Heart left ventricle (tissue), 16 donors: ENCODE results near the gene CASP4. TPM values are rescaled to one million over a fixed set of nuclear protein-coding genes. Genes with fewer than 3 reads are reported as not detected.
"Not testable (repeated sequence)": the region's sequence is repeated elsewhere in the genome, so short reads cannot be mapped to it uniquely, and the experiment has no call there.

Experiments used
- ATAC-seq, 4 donors: fragments of 200-7000 bp; cut with Tn5 transposase; one replicate each; pipeline ENCODE4 v1.9.1; 2020 to 2022; ENCODE audit warnings: moderate library complexity in 4 of 4, mild to moderate bottlenecking in 3 of 4, moderate number of reproducible peaks in 1 of 4
- DNase-seq, 5 donors: peaks; one replicate each; pipeline ENCODE4 v3.0.0-alpha.2; 2020
- H3K27ac ChIP-seq, 12 donors: fragments of 200-600 bp; sonication (generic) in 4 of 12; one replicate each; pipeline versions ENCODE4 v1.5.0 to v1.8.0; 2016 to 2022; ENCODE audit warnings: mild to moderate bottlenecking in 2 of 12
- H3K27me3 ChIP-seq, 9 donors: fragments of 200-600 bp; sonication (generic) in 2 of 9; one replicate each; pipeline versions ENCODE4 v1.5.1 to v1.8.0; 2016 to 2022; ENCODE audit warnings: mild to moderate bottlenecking in 3 of 9
- H3K36me3 ChIP-seq, 9 donors: fragments of 200-600 bp; sonication (generic) in 2 of 9; one replicate each; pipeline versions ENCODE4 v1.5.0 to v1.8.0; 2018 to 2022; ENCODE audit warnings: mild to moderate bottlenecking in 2 of 9
- H3K4me1 ChIP-seq, 12 donors: fragments of 200-600 bp; sonication (generic) in 4 of 12; one replicate each; pipeline versions ENCODE4 v1.5.0 to v1.8.0; 2016 to 2022; ENCODE audit warnings: mild to moderate bottlenecking in 3 of 12
- H3K4me3 ChIP-seq, 12 donors: fragments of 200-600 bp; sonication (generic) in 4 of 12; one replicate each; pipeline versions ENCODE4 v1.5.0 to v1.8.0; 2017 to 2022; ENCODE audit warnings: mild to moderate bottlenecking in 9 of 12, moderate library complexity in 4 of 12
- H3K9me3 ChIP-seq, 12 donors: fragments of 200-600 bp; sonication (generic) in 4 of 12; one replicate each; pipeline versions ENCODE4 v1.5.0 to v1.8.0; 2016 to 2022; ENCODE audit warnings: mild to moderate bottlenecking in 1 of 12
- POLR2A ChIP-seq, 2 donors: fragments of 450-650 bp; IDR thresholded peaks; one replicate each; pipeline ENCODE4 v1.6.1; 2017; ENCODE audit warnings: antibody characterized with exemption in 2 of 2, mild to moderate bottlenecking in 2 of 2, moderate library complexity in 2 of 2
- WGBS, 4 donors: extraction: QIAGEN DNeasy Blood & Tissue Kit in 2 of 4; methylation state at CpG; one replicate each; pipeline versions ENCODE4 v1.1.5 to v1.1.7; 2013 to 2018; 5-methylcytosine and 5-hydroxymethylcytosine counted together
- intact Hi-C, 10 donors: fragments of 100-400 bp; cut with DNase I; formaldehyde crosslinking; loops; one replicate each; pipeline versions ENCODE4 v1.11.1 to v1.14.2; 2022
- polyA plus RNA-seq, 2 donors: library from polyadenylated mRNA; stranded (reverse); fragments of 200-250 nt; gene quantifications; one replicate each; pipeline ENCODE4 v1.2.3, GENCODE V29; 2013
- total RNA-seq, 9 donors: library from RNA; depleted of rRNA in 2 of 9; stranded (reverse); fragments of >200 nt in 2 of 9; fragmentation: NEBNext Ultra II Directional in 3 of 9; extraction: Animal tissue kit (Norgen Biotek cat#: 25700) in 3 of 9; gene quantifications; one replicate each; pipeline versions ENCODE4 v1.1.0 to v1.2.4, GENCODE V29; 2016 to 2023
- TF ChIP-seq, protein P1 (sequence below), 12 donors: fragments of 200-600 bp; sonication (generic) in 4 of 12; IDR thresholded peaks; one replicate each; pipeline versions ENCODE4 v1.5.0 to v1.8.0; 2018 to 2022; ENCODE audit warnings: antibody characterized with exemption in 12 of 12, mild to moderate bottlenecking in 5 of 12
- donor health status: ischemic (EF 13 %, LVEDD 7.1; RV severe dilation, severe dysfunction).
- donor health status: healthy with polysubstance abuse.
- donor health status: DM: no; HTN: yes; CAD: no.
- donor health status: DM: no; HTN: no; CAD: no.
- donor health status: ischemic (EF 25% LVEDD 6.9; RV normal size, moderate dysfunction).
- donor health status: ischemic (EF 25% LVEDD 5.7; RV mildly dilated, moderate dysfunction).
- donor health status: healthy.
- donor health status: DM: yes; HTN: yes; CAD: no.
- donor health status: ischemic (EF 35%, LVEDD 5.7; RV mildly dilated, moderate dysfunction).
- donor health status: nonischemic (EF 11% LVEDD 7.7; RV severe dilation, severe dysfunction).
- donor health status: DM: yes; HTN: yes; CAD: no.
- donor health status: PGD.
- donor health status: ischemic (EF 29% LVEDD 5.4; RV normal size, mild dysfunction).
- donor health status: nonischemic (EF 23%, LVEDD 6.1; RV moderate dilation, normal function).

The CASP4 gene
- total and polyA plus RNA-seq, 11 donors, result 7.6 to 74.5 (median 11.2) TPM

DNA sequence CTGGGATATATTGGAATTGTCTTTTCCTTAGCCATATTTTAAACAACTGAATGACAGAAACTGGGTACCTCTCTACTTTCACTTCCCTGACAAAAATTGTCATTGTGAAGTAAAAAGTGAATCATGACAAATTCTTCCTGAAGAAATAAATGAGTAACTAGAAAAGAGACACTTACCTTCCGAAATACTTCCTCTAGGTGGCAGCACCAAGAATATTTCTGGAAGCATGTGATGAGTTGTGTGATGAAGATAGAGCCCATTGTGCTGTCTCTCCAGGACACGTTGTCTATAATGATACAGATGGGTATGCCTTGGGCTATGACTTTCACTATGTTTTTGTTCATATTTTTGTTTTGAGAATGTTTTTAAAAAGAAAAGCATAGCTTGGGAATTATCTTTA, 21.5 kb downstream of the CASP4 start:
- H3K4me3 ChIP-seq, result no peak overlapping the region
- no peak for ATAC-seq
- no peaks in the 10 kb centered on the region for H3K27me3 ChIP-seq
- no peak overlapping the region for H3K27ac ChIP-seq
- no peaks in the 10 kb centered on the region for H3K9me3 ChIP-seq
- no peak for DNase-seq
- no peaks in the 10 kb centered on the region for H3K4me1 ChIP-seq
- intact Hi-C loops, result no loop called here
- TF ChIP-seq, protein P1, sequence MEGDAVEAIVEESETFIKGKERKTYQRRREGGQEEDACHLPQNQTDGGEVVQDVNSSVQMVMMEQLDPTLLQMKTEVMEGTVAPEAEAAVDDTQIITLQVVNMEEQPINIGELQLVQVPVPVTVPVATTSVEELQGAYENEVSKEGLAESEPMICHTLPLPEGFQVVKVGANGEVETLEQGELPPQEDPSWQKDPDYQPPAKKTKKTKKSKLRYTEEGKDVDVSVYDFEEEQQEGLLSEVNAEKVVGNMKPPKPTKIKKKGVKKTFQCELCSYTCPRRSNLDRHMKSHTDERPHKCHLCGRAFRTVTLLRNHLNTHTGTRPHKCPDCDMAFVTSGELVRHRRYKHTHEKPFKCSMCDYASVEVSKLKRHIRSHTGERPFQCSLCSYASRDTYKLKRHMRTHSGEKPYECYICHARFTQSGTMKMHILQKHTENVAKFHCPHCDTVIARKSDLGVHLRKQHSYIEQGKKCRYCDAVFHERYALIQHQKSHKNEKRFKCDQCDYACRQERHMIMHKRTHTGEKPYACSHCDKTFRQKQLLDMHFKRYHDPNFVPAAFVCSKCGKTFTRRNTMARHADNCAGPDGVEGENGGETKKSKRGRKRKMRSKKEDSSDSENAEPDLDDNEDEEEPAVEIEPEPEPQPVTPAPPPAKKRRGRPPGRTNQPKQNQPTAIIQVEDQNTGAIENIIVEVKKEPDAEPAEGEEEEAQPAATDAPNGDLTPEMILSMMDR (IDR thresholded peaks at IDR 0.05), result peak; percentile 23 to 65 (median 46)
- no peak for TF ChIP-seq POLR2A (IDR thresholded peaks at IDR 0.05)
- 19 to 32% (median 29%) methylated on average over 2 of the region's 2 CpGs for WGBS, 4 donors
- peaks cover 0 to 99% (median 92%) of the 10 kb centered on the region in 9 donors for H3K36me3 ChIP-seq

DNA sequence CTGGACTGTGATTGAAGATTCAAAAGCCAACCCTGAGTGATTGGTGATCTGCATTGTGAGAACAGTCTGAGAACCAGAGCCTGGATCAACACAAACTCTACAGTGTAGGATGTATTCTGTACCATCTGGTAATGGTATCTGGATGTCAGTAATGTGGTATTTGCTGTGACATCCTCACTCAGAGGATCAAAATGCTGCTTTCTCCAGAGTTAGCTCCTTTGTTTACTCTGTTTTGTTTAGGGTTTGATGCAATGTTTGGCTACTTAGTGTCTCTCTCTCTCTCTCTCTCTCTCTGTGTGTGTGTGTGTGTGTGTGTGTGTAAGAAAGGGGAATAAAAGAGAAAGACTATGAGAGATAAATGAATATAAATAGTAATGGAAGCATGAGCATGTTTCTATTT, 24.3 kb downstream of the CASP4 start:
- Histone ChIP-seq H3K4me3 (no peak overlapping the region), H3K9me3 (no peaks in the 10 kb centered on the region), H3K27me3 (no peaks in the 10 kb centered on the region), H3K36me3 (peaks cover 0 to 70% (median 63%) of the 10 kb centered on the region in 9 donors), H3K4me1 (no peaks in the 10 kb centered on the region), H3K27ac (no peak overlapping the region)
- no peak for DNase-seq
- no peak for ATAC-seq
- intact Hi-C loops, result no loop called here
- TF ChIP-seq, protein P1 (IDR thresholded peaks at IDR 0.05), result no peak

DNA sequence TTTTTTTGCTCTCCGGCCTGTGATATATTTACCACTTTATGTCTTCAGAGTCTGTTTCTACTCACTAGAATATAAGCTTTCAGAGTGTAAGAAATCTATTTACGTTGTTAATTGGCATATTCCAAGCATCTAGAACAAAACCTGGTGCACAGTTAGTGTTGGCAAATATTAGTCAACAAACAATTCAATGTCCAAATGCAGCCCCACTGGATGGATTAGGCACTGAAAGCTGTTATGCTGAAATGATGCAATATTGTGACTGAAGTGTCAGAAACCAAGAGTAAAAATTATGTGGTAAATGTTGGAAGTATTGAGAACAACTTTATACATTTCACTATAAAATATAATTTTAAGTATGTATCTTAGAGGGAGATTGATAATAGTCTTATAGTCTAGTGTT, 24.8 kb downstream of the CASP4 start:
- Histone ChIP-seq H3K4me1 (no peaks in the 10 kb centered on the region), H3K27ac (no peak overlapping the region), H3K36me3 (peaks cover 0 to 65% (median 58%) of the 10 kb centered on the region in 9 donors), H3K9me3 (no peaks in the 10 kb centered on the region), H3K4me3 (no peak overlapping the region), H3K27me3 (no peaks in the 10 kb centered on the region)
- DNase-seq (no peak), ATAC-seq (no peak)
- TF ChIP-seq, protein P1 (IDR thresholded peaks at IDR 0.05), result no peak
- TF ChIP-seq POLR2A (IDR thresholded peaks at IDR 0.05), result no peak
- intact Hi-C loops, result no loop called here
- WGBS, 4 donors, result 43 to 49% (median 44%) methylated on average over 2 of the region's 2 CpGs

DNA sequence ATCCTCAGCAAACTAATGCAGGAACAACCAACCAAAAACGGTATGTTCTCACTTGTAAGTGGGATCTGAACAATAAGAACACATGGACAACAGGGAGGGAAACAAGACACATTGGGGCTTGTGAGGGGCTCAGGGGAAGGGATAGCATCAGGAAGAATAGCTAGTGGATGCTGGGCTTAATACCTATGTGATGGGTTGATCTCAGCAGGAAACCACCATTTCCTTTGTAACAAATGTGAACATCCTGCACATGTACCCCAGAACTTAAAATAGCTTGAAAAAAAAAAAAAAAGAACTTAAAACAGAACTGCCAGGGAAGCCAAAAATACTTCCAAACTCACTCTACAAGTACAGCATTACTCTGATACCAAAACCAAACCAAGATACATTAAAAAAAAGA, 33.8 kb downstream of the CASP4 start:
- Histone ChIP-seq H3K4me1 (peaks cover 0 to 13% (median 0%) of the 10 kb centered on the region in 12 donors), H3K4me3 (no peak overlapping the region), H3K36me3 (no peaks in the 10 kb centered on the region), H3K27me3 (no peaks in the 10 kb centered on the region), H3K27ac (no peak overlapping the region), H3K9me3 (peaks cover 0 to 8% (median 0%) of the 10 kb centered on the region in 12 donors)
- ATAC-seq (no peak), DNase-seq (no peak)
- TF ChIP-seq, protein P1 (IDR thresholded peaks at IDR 0.05), result no peak
- TF ChIP-seq POLR2A (IDR thresholded peaks at IDR 0.05), result no peak
- 51 to 65% (median 56%) methylated on average over 1 of the region's 1 CpG for WGBS, 4 donors
- intact Hi-C loops, result no loop called here

DNA sequence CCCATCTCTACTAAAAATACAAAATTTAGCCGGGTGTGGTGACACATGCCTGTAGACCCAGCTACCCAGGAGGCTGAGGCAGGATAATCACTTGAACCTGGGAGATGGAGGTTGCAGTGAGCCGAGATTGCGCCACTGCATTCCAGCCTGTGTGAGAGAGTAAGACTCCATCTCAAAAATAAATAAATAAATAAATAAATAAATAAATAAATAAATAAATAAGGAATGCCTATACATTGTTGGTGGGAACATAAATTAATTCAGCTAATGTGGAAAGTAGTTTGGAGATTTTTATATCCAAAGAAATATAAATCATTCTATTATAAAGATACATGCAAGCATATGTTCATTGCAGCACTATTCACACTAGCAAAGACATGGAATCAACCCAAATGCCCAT, 34.3 kb downstream of the CASP4 start:
- DNase-seq, intact Hi-C loops, H3K27ac ChIP-seq, H3K4me3 ChIP-seq, ATAC-seq, H3K27me3 ChIP-seq, H3K36me3 ChIP-seq: not testable (repeated sequence)
- 95 to 98% (median 97%) methylated on average over 3 of the region's 3 CpGs for WGBS, 4 donors
- peaks cover 0 to 13% (median 0%) of the 10 kb centered on the region in 12 donors for H3K4me1 ChIP-seq
- H3K9me3 ChIP-seq, result peaks cover 0 to 10% (median 0%) of the 10 kb centered on the region in 12 donors
